Measurements from ENCODE around the gene C17orf107.

Gene C17orf107

DNA sequence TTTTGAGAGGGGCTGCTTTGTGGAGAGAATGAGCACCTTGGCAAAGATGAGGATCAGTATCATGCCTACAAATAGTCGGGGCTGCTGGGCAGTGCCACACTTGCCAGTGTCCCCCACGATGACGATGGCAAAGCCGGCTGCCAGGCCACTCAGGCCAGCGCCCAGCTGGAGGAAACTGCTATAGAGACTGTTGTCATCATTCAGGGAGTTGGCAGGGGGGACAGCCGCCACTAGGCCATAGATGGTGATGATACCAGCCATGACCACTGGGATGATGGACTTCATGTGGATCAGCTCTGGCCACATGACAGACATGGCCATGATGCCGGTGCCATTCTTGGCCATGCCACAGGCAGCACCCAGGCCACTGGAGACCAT, 42.4 kb upstream of the C17orf107 start:
- TF ChIP-seq, protein P1, sequence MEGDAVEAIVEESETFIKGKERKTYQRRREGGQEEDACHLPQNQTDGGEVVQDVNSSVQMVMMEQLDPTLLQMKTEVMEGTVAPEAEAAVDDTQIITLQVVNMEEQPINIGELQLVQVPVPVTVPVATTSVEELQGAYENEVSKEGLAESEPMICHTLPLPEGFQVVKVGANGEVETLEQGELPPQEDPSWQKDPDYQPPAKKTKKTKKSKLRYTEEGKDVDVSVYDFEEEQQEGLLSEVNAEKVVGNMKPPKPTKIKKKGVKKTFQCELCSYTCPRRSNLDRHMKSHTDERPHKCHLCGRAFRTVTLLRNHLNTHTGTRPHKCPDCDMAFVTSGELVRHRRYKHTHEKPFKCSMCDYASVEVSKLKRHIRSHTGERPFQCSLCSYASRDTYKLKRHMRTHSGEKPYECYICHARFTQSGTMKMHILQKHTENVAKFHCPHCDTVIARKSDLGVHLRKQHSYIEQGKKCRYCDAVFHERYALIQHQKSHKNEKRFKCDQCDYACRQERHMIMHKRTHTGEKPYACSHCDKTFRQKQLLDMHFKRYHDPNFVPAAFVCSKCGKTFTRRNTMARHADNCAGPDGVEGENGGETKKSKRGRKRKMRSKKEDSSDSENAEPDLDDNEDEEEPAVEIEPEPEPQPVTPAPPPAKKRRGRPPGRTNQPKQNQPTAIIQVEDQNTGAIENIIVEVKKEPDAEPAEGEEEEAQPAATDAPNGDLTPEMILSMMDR (IDR thresholded peaks at IDR 0.05) = no peak

DNA sequence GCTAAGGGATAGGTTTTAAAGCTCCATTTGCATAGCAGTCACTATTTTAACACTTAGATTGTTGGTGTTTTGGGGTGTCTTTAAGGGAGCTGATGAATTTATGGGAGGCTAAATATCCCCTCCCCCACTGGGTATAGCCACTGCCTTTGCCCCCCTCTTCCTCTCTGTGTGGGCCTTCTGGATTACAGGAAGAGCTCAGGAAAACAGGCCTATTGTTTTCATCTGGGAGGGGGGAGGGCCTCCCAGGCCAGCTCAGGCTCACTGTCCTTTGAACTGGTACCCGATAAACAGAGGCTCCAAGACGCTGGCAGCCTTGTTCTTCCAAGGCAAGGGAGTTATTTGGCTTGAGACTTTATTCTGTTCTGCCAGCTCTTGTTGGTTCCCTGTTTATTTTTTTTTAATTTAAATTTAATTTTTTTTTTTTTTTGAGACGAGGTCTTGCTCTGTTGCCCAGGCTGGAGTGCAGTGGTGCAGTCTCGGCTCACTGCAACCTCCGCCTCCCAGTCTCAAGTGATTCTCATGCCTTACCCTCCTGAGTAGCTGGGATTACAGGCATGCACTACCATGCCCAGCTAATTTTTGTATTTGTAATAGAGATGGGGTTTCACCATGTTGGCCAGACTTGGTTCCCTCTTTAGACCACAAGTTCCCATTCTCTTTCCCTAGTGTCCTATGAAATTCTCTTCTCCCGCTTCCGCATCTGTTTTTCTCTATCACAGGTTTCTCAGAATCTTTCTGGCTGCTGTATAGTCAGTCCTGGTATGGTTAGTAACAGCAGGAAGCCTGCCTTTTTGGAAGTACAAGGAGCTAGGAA, 41.1 kb upstream of the C17orf107 start:
- TF ChIP-seq, protein P1 (IDR thresholded peaks at IDR 0.05) = no peak

DNA sequence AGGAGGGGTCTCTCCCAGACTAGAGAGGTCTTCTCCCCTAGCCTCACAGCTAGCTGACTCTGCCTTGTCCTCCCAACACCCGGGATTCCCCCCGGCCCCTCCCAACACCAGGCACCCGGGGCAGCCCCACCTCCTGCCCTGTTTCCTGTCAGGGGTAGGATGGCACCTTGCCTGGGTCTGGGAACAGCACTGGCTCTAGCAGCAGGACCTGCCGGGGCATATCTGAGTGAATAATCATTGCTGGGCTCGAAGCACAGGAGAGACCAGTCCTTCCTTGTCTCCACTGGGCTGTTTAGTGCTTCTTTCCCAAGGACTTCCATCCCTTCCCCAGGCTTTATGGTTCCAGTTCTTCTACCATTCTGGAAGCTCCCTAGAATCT, 40.5 kb upstream of the C17orf107 start:
- TF ChIP-seq, protein P1 (IDR thresholded peaks at IDR 0.05) = no peak

DNA sequence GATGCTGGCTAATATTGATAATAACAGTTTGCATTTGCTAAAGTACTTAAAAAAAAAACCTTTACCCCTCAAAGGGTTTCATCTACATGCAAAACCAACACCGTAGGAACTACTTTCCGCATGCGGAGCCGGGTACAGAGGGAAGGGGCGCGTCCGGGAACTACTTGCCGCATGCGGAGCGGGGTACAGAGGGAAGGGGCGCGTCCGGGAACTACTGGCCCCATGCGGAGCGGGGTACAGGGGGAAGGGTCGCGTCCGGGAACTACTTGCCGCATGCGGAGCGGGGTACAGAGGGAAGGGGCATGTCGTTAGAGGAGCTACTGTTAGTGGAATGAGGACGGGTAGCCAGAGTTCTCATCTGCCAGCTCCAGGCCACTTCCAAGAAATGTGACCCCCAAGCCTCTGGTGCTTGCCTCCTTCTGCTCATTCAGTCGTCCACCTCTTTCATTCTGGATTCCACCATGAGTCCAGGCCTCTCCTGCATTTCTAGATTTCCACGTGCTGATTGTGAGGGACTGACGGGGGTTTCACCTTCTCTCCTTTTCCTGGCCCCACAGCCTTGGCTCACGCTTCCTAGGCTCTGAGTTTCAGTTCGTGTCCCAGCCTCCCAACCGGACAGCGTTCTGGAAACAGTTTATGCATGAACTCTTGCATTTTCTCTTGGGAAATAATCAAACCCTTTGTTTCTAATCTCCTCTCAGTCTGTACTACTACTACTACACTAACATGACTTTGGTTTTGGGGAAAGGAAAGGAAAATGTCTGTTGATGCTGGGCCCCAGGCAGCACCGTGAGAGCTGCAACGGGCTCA, 39.3 kb upstream of the C17orf107 start:
- TF ChIP-seq, protein P1 (IDR thresholded peaks at IDR 0.05) = no peak

DNA sequence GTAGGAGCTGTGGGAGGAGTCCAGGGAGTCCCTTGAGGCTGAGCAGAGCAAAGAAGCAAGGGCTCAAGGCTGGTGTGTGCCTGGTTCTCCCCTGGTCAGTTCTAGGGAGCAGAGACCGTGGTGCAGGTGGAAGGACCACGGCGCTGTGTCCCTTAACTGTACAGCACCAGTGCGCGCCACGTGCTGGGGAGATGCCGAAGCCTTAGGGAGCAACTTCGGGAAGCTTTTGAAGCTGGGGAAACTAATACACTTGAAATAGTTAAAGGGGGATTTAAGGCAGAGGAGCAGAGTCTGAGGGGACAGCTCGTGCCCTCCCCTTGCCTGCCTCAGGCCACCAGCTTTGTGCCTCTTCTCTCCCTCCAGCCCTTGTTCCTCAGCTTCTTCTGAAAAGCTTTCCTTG, 38.7 kb upstream of the C17orf107 start:
- TF ChIP-seq, protein P1 (IDR thresholded peaks at IDR 0.05) = no peak

DNA sequence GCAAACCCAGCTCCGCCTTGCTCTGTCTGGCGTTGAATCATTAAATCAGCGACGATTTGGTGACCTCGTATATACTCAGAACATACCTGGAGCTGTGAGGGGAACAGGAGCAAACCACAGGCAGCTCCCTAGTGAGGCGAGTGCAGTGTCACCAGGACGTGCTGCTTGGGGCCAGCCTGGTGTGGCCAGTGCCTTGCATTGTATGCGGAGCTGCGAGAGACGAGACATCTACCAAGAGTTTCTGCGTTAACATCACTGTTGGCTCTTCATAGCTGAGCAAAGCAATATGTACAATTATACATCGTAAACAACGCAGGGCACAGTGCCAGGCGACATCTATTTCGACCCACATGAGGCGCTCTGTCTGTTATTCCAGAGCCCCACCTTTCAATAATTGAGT, 38.3 kb upstream of the C17orf107 start:
- TF ChIP-seq, protein P1 (IDR thresholded peaks at IDR 0.05) = no peak

DNA sequence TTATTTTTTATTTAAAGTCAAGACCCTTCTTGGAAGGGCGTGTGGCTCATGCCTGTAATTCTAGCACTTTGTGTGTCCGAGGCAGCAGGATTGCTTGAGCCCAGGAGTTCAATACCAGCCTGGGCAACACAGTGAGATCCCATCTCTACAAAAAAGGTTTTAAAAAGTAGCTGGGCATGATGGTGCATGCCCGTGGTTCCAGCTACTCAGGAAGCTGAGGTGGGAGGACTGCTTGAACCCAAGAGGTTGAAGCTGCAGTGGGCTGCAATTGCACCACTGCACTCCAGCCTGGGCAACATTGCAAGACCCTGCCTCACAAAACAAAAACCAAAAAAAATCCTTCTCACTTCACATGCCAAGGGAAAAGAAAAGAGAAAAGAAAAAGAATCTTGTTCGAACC, 36.6 kb upstream of the C17orf107 start:
- TF ChIP-seq, protein P1 (IDR thresholded peaks at IDR 0.05) = no peak
